Measurements from ENCODE around the gene LACC1. TPM values are rescaled to one million over a fixed set of nuclear protein-coding genes. Genes with fewer than 3 reads are reported as not detected.

Gene LACC1
- total and polyA plus RNA-seq, 2 of the 8 experiments (the other 6 are each of a cell fraction or from before 2014, with no cell fraction given): 0.57 to 3.6 TPM

GRCh38 chr13:43865892-43866291 lies 13.8 kb upstream of the LACC1 start:
- Histone ChIP-seq H3K4me3 (ENCODE audit: extremely low read depth in 1 of 4, insufficient read depth in 2 of 4, low read depth in 3 of 4, low read length in 4 of 4) (no peak overlapping the region), H3K56ac (replicated peaks; ENCODE audit: insufficient read length, low read depth, low read length) (no peak overlapping the region), H3K27me3 (replicated peaks in 1 of 4; ENCODE audit: control insufficient read depth in 3 of 4, extremely low read depth in 1 of 4, insufficient read depth in 3 of 4, low read length in 3 of 4) (no peaks in the 10 kb centered on the region), H3K36me3 (ENCODE audit: control insufficient read depth in 2 of 4, insufficient read depth in 4 of 4, low read length in 3 of 4) (peaks cover 0 to 9% (median 0%) of the 10 kb centered on the region in 4 experiments; a peak in 1 of 8 replicates), H3K23ac (ENCODE audit: insufficient read length) (no peak overlapping the region), H2BK20ac (ENCODE audit: low read length) (no peak overlapping the region), H4K91ac (replicated peaks; ENCODE audit: insufficient read length, low read length) (no peak overlapping the region), H3K14ac (ENCODE audit: insufficient read length) (no peak overlapping the region), H2BK12ac (ENCODE audit: low read depth, low read length) (no peak overlapping the region), H2BK15ac (ENCODE audit: low read length) (no peak overlapping the region), H3K18ac (ENCODE audit: extremely low read depth, low read length) (no peak overlapping the region), H2AK5ac (ENCODE audit: low read depth, low read length) (no peak overlapping the region), H2AFZ (ENCODE audit: low read length) (no peak overlapping the region), H3K4ac (replicated peaks; ENCODE audit: insufficient read length, low read depth, low read length) (no peak overlapping the region), H3K9ac (replicated peaks in 1 of 4; ENCODE audit: extremely low read depth in 1 of 4, low read depth in 3 of 4, low read length in 3 of 4) (no peak overlapping the region), H4K5ac (ENCODE audit: insufficient read length, low read depth, low read length) (no peak overlapping the region), H4K8ac (ENCODE audit: extremely low read depth, insufficient read depth, low read length) (no peak overlapping the region), H3K79me2 (ENCODE audit: control insufficient read depth in 1 of 2, insufficient read depth in 2 of 2, low read length in 2 of 2) (no peaks in the 10 kb centered on the region), H3K4me2 (ENCODE audit: insufficient read depth in 1 of 2, low read depth in 2 of 2, low read length in 2 of 2) (no peak overlapping the region), H3K4me1 (replicated peaks in 1 of 4; ENCODE audit: control insufficient read depth in 3 of 4, insufficient read depth in 4 of 4, low read length in 3 of 4) (no peaks in the 10 kb centered on the region), H4K20me1 (replicated peaks in 1 of 2; ENCODE audit: control insufficient read depth in 1 of 2, insufficient read depth in 2 of 2, low read length in 2 of 2) (no peaks in the 10 kb centered on the region), H3K79me1 (ENCODE audit: low read depth, low read length) (no peaks in the 10 kb centered on the region), H2BK120ac (replicated peaks; ENCODE audit: low read depth, low read length) (no peak overlapping the region), H2BK5ac (ENCODE audit: low read depth, low read length) (no peak overlapping the region), H3K27ac (ENCODE audit: low read depth, low read length) (no peak overlapping the region), H3K9me3 (ENCODE audit: insufficient read depth in 2 of 2, low read depth in 1 of 2, low read length in 1 of 2) (peaks cover 0 to 6% of the 10 kb centered on the region in 2 experiments; a peak in 1 of 4 replicates), H3K23me2 (ENCODE audit: low read depth, low read length) (no peaks in the 10 kb centered on the region)
- POLR2A ChIA-PET (ENCODE audit: partially characterized antibody): no interaction called here
- no peak for DNase-seq (ENCODE audit: low read depth in 1 of 2, low spot score in 2 of 2)
- CTCF ChIA-PET (ENCODE audit: partially characterized antibody): no interaction called here
- no peak for TF ChIP-seq TEAD4 (IDR thresholded peaks at IDR 0.05; ENCODE audit: low read depth, low read length)
- 91% methylated on average over 4 of the region's 4 CpGs; no CpG with 5 or more reads in 1 of the 2 experiments for WGBS, 2 experiments (ENCODE audit: extremely low coverage in 1 of 2, insufficient coverage in 1 of 2, insufficient read length in 1 of 2, insufficient replicate concordance in 2 of 2, low coverage in 1 of 2, low lambda C conversion rate in 2 of 2, missing lambda C conversion rate in 1 of 2)
- no peak for FAIRE-seq
